ENCODE measurements around the gene GPD2. TPM values are rescaled to one million over a fixed set of nuclear protein-coding genes. Genes with fewer than 3 reads are reported as not detected.

The GPD2 gene
- total and polyA plus RNA-seq, 2 donors from 2014 or later, result 6.2 to 32.3 TPM

DNA sequence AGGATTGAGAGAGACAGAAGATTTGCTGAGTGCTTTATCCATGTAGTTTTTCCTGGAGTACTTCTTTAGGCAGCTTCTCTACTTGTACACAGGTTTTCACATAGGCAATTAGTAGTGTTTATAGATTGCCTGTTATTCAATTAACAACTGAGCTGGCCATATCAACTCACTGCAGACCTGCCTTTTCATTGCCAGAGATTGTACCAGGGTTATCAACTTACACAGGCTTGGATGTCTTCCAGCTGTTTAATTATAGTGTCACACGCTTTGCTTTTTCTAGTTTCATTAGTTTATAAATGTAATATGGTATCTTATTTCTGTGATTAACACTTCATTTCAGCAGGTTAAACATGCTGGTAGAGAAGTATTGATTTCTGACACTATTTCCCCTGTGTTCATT is 125.9 kb downstream of the GPD2 start:
- DNase-seq (peak in 2 of 5 donors; percentile 9 to 15), FAIRE-seq (no peak)
- Histone ChIP-seq H3K27me3 (ENCODE audit: control insufficient read depth, insufficient read depth, low read length) (no peaks in the 10 kb centered on the region), H3K4me3 (ENCODE audit: low read length in 3 of 3) (no peak overlapping the region), H3K9me3 (ENCODE audit: control insufficient read depth in 2 of 3, insufficient read depth in 1 of 3, low read length in 3 of 3) (no peaks in the 10 kb centered on the region), H3K9ac (ENCODE audit: low read length in 3 of 3) (no peak overlapping the region), H3K27ac (ENCODE audit: low read depth in 2 of 2, low read length in 2 of 2) (no peak overlapping the region), H3K36me3 (ENCODE audit: control insufficient read depth in 2 of 3, insufficient read depth in 3 of 3, low read length in 3 of 3) (peaks cover 0 to 3% (median 0%) of the 10 kb centered on the region in 3 donors), H3K4me1 (ENCODE audit: control insufficient read depth in 2 of 3, insufficient read depth in 2 of 3, low read depth in 1 of 3, low read length in 3 of 3) (no peaks in the 10 kb centered on the region)
- TF ChIP-seq, protein P1, sequence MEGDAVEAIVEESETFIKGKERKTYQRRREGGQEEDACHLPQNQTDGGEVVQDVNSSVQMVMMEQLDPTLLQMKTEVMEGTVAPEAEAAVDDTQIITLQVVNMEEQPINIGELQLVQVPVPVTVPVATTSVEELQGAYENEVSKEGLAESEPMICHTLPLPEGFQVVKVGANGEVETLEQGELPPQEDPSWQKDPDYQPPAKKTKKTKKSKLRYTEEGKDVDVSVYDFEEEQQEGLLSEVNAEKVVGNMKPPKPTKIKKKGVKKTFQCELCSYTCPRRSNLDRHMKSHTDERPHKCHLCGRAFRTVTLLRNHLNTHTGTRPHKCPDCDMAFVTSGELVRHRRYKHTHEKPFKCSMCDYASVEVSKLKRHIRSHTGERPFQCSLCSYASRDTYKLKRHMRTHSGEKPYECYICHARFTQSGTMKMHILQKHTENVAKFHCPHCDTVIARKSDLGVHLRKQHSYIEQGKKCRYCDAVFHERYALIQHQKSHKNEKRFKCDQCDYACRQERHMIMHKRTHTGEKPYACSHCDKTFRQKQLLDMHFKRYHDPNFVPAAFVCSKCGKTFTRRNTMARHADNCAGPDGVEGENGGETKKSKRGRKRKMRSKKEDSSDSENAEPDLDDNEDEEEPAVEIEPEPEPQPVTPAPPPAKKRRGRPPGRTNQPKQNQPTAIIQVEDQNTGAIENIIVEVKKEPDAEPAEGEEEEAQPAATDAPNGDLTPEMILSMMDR (IDR thresholded peaks at IDR 0.05; ENCODE audit: borderline replicate concordance, extremely low read depth, insufficient read depth), result no peak
- intact Hi-C loops (cut with DNase I), result no loop called here

DNA sequence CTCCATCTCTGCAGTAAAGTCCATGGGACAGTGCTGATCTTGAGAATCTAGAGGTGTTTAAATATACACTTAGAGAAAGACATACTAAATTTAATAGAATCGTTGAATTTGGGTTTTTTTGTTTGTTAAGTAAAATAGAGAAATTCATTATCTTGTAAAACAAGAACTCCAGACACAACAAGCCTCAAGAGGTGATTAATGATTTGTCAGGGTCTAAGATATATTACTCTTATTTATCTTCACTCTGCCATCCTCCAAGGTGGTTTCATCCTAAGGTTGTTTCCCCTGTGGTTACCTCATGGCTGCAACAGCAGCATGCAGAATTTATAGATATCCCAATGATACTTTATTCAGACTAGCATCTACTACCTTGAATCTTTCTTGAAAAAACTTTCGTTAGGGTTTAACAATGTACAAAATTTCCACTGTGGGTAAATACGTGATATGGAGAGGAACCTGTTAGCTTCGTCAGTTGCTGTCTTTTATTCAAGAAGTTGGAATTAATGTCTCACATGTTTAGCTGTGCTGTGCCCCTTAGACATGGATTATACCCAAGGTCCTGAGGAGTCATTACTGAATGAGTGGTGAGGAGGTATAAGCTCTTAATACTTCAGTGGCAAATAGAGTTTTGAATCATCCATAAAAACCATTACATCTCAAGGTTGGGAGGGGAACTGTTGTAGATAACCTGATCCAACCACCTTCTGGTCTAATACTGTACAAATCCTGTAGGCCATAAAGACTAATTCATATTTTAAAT is 128.0 kb downstream of the GPD2 start:
- Histone ChIP-seq H3K4me3 (ENCODE audit: low read length in 3 of 3) (no peak overlapping the region), H3K9me3 (ENCODE audit: control insufficient read depth in 2 of 3, insufficient read depth in 1 of 3, low read length in 3 of 3) (no peaks in the 10 kb centered on the region), H3K9ac (ENCODE audit: low read length in 3 of 3) (no peak overlapping the region), H3K4me1 (ENCODE audit: control insufficient read depth in 2 of 3, insufficient read depth in 2 of 3, low read depth in 1 of 3, low read length in 3 of 3) (no peaks in the 10 kb centered on the region), H3K27me3 (ENCODE audit: control insufficient read depth, insufficient read depth, low read length) (no peaks in the 10 kb centered on the region), H3K36me3 (ENCODE audit: control insufficient read depth in 2 of 3, insufficient read depth in 3 of 3, low read length in 3 of 3) (no peaks in the 10 kb centered on the region), H3K27ac (ENCODE audit: low read depth in 2 of 2, low read length in 2 of 2) (no peak overlapping the region)
- intact Hi-C loops (cut with DNase I), result no loop called here
- TF ChIP-seq, protein P1 (IDR thresholded peaks at IDR 0.05; ENCODE audit: borderline replicate concordance, extremely low read depth, insufficient read depth), result no peak
- FAIRE-seq, result no peak
- DNase-seq, result no peak

DNA sequence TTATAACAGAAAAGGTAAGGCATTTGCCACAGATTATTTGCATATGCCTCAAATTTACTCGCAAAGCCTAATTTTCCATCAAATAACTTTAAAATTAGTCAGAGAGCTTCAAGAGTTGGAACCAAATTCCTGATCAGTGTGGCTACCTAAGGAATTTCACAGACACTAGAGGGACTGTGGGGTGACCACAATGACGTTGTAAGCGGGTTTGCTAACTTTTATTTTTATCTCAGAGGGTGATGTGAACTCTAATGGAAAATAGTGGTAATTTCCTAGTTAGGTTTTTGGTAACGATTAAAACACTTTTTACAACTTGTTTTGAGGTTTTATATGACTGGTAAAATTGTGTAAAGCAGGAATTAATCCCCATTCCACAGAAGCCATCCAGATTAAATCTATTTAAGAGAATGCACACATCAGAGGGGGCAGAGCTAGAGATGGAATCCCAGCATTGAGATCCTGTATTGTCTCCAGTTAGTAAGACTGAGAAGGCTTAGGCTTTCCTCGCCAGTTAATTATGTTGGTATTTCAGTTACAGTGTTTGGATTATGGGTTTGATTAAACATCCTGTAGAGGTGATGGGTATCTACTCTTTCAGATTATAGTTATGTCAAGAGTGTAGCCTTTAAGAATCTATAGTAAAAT is 129.0 kb downstream of the GPD2 start:
- FAIRE-seq (no peak), DNase-seq (no peak)
- Histone ChIP-seq H3K36me3 (ENCODE audit: control insufficient read depth in 2 of 3, insufficient read depth in 3 of 3, low read length in 3 of 3) (peaks cover 0 to 3% (median 0%) of the 10 kb centered on the region in 3 donors), H3K9ac (ENCODE audit: low read length in 3 of 3) (no peak overlapping the region), H3K27me3 (ENCODE audit: control insufficient read depth, insufficient read depth, low read length) (no peaks in the 10 kb centered on the region), H3K4me1 (ENCODE audit: control insufficient read depth in 2 of 3, insufficient read depth in 2 of 3, low read depth in 1 of 3, low read length in 3 of 3) (no peaks in the 10 kb centered on the region), H3K9me3 (ENCODE audit: control insufficient read depth in 2 of 3, insufficient read depth in 1 of 3, low read length in 3 of 3) (no peaks in the 10 kb centered on the region), H3K27ac (ENCODE audit: low read depth in 2 of 2, low read length in 2 of 2) (no peak overlapping the region), H3K4me3 (ENCODE audit: low read length in 3 of 3) (no peak overlapping the region)
- TF ChIP-seq, protein P1 (IDR thresholded peaks at IDR 0.05; ENCODE audit: borderline replicate concordance, extremely low read depth, insufficient read depth), result no peak
- intact Hi-C loops (cut with DNase I), result no loop called here

Data from kidney (tissue), 14 donors.